NCI-H345 treated with DMSO at 0.1 percent for 48 hours (cell line): ENCODE measurements around the gene PADI2.
"Not testable (repeated sequence)": the region's sequence is repeated elsewhere in the genome, so short reads cannot be mapped to it uniquely, and the experiment has no call there.

Source experiments
- DNase-seq: peaks from one replicate; lab custom pipeline; 2025; ENCODE audit not compliant: unreplicated experiment; lab: John Stamatoyannopoulos, UW

Gene PADI2

DNA sequence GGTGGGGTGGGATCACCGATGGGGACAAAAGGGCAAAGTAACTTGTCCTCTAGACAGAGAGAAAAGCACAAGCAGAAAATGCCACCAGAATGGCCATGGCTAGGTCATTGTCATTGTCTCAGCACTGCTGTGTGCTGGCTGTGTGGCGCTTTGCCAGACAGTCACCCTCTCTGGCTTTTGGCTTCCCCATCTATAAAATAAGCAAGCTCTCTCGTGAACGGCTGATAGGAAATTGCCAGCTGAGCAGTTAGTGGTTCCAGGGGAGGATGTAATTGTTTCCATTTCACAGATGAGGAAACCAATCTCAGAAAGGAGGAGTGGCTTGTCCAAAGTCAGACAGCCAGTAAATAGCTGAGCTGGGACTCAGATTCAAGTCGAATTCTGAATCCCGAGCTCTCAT lies 32.5 kb downstream of the PADI2 start:
- no peak for DNase-seq

DNA sequence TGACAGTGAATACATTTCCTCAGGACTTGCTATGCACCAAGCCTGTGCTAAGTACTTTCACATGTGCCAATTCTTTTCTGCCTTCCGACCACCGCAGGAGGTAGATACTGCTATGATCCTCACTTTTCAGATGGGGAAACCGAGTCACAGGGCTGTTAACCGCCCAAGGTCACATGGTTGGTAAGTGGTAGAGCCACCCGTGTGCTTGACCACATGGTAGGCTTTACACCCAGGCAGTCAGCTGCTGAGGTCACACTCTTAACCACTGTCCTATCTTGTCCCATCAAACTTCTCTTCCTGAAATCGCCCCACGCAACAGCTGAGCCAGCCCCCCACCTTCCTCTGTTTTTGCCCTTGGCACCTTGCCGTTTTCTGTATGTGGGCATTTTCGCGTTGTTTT lies 34.5 kb downstream of the PADI2 start:
- no peak for DNase-seq

DNA sequence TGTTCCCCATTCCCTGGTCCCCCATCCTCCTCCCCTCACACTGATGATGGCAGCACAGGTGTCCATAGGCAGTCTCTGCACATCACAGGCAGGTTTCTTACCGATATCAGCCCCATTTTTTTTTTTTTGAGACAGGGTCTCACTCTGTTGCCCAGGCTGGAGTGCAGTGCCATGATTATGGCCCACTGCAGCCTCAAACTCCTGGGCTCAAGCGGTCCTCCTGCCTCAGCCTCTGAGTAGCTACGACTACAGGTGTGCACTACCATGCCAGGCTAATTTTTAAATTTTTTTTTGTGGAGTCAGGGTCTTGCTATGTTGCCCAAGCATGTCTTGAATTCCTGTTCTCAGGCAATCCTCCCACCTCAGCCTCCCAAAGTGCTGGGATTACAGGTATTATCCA lies 36.5 kb downstream of the PADI2 start:
- no peak for DNase-seq

GRCh38 chr1:17081439-17081838 lies 37.8 kb downstream of the PADI2 start:
- no peak for DNase-seq

DNA sequence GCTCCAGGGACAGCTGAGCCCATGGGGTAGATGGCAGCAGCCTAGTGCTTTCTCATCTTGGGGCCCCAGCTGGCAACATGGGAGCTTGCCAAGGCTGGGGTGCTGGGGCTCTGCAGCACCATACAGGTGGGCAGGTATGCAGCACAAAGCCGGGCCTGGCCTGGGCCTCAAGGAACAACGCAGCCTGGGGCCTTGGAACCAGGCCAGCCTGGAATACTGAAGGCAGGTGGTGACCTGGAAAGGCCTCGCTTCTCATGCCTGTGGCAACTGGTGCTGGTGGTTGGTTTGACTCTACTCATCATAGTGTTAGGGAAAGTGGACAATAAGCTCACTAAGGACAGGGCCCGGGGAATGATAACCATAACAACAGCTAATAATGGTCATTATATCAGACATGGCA lies 38.4 kb downstream of the PADI2 start:
- DNase-seq = no peak

- DNase-seq = no peak
Observed at GRCh38 chr1:17080085-17080759, 39.0 kb downstream of the PADI2 start.

DNA sequence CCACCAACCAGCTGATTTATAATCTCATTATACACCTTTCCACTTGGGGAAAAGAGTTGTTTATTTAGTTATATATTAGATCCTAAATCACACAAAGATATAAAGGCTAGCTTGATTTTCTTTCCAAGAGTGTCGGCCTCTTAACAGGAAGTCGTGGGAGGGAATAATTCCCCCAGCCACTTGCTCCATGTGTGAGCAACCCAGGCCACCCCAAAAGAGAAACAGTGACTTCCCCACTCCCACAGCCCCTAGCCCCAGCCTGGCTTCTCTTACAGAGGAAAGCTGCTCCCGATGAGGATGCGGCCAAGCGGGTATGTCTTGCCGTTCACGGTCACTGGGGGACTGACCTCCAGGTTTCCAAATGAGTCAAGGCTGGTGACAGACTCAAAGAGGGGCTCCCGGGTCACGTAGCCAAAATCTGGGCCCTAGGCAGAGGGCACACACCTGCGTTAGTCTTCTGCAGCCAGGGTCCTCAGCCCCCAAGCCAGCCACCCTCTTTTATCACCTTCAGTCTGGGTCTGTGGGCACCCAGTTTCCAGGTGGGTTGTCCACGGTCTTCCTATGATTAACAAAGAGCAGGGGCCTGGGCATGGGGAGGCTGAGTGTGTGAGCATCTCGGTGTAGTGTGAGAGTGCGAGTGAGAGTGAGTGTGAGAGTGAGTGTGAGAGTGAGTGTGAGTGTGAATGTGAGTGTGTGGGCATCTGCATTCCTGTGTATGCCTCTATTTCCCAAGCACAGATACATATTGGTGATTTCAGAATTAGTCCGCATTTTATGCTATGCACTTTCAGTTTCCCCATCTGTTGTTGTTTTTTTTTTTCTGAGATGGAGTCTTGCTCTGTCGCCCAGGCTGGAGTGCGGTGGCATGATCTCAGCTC lies 40.0 kb downstream of the PADI2 start:
- DNase-seq = no peak

DNA sequence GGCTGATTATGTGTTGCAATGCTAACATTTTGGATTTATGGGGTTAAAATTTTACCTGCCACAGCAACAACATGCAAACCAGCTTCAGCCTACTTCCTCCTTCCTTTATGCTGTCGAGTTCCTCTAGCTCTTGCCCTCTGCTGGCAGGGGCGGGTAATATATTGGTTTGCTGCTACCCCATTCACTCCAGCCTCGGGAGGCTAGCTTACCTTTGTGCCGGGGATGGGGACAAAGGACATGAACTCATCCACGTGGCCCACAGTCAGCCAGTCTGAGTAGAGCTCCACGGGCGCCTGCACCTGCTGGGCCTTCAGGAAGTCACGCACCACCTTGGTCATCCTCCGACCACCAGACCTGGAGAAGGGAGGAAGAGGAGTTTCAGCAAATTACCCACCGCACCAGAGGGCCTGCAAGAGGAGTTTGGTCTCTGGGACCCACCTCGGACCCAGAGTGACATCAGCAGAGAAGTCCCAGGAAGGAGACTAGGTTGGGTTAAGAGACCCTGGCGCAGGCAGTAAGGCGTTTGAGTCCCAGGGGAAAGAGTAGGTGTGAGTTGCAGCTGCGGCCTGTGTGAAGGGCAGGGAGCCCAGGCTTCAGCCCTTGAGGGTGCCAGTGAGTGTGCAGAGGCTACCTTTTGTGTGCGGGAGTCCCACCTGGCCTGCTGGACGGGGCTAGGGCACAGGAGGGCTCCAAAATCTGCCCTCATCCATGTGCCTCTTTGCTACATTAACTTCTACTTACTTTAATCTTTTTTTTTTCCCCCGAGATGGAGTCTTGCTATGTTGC lies 43.6 kb downstream of the PADI2 start:
- no peak for DNase-seq

DNA sequence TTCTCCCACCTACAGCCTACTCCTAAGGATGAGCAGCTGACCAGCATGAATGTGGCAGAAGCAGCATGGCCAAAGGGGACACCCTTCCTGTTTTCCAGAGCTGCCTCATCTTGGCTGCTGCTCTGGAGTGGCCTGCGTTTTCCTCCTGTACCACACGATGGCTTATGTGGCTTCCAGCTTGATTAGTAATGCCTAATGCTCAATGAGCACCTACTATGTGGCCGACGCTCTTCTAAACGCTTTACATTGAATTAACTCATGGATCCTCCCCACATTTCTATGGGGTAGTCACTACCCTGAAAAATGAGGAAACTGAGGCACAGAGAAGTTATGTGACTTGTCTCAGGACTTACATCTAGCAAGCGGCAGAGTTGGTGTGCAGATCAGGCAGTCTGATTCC lies 47.5 kb downstream of the PADI2 start:
- no peak for DNase-seq

DNA sequence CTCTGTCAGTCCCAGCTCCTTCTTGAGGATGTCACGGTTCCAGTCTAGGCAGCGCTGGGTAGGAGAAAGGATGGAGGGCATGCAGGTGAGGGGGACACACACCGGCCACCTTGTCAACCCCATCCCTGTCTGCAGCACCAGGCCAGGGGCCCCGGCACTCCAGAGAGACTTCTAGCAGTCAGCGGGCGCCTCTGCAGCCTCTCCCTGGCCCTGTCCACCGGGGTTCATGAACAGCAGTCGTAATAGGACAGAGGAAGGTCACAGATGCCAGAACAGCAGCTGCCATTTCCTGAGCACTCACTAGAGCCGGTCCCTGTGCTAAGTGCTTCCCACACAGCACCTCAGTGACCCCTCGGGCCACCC lies 49.1 kb downstream of the PADI2 start:
- no peak for DNase-seq

DNA sequence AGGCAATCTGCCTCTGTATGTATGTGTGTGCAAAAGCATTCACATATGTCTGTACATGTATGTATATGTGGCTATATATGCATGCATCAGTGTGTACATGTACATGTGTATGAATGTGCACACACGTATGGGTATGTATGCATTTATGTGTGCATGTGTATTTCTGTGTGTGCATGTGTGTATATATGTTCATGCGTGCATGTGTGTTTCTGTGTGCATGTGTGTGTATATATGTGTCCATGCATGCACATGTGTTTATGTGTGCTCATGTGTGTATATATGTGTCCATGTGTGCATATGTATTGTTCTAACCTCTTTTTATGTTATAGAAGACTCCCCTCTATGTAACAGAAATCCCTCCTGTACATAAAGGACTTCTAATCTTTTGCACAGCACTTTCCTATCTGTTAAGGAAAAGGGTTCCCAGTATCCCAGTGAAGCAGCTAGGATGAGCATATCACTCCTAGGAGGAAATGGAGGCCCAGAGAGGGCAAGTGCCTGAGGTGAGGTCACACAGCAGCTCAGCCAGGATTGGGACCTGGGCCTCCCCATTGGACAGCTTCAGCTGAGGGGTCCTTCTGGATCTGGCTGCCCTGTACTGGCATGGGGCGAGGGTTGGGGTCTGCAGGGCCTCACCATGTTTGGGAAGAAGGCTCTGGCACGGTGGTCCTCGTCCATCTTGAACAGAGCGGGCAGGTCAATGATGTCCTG lies 49.6 kb downstream of the PADI2 start:
- no peak for DNase-seq

GRCh38 chr1:17068789-17069188 lies 50.5 kb downstream of the PADI2 start:
- DNase-seq = no peak

DNA sequence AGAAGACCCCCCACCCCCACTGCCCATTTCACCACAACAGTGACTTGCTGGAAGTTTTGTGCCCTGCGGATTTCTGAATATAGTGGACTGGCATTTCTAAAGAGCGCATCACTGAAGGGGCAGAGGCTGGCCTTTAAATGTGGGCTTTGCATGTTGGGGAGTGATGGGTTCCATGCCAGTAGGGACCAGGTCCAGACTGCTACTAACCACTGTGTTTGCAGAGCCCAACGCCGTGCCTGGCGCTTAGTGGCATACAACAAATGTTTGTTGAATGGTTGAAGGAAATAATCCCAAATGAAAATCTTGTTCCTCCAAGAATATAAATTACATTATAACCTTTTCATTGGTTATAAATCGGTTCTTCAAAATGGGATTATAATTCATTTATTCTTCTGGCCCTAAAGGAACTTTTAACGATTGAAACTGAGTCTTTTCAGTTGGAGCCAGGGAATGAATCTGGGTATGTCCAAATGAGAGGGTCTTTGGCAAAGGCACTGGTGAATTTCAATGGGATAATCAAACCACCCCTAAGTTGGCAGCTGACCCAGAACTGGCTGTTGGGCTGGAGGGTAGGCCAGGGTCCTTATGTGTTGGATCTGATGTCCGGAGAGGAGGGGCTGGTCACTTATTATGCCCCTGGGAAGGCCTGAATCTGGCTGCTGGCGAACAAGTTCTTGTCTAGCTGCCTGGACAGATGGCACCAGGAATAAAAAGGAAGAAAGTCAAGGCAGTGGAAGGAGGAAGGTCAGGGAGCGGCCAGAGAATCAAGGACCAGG lies 51.6 kb downstream of the PADI2 start:
- no peak for DNase-seq

- no peak for DNase-seq
Observed at GRCh38 chr1:17067069-17067426, 52.2 kb downstream of the PADI2 start.

- no peak for DNase-seq
Observed at GRCh38 chr1:17066361-17067068, 52.7 kb downstream of the PADI2 start.

DNA sequence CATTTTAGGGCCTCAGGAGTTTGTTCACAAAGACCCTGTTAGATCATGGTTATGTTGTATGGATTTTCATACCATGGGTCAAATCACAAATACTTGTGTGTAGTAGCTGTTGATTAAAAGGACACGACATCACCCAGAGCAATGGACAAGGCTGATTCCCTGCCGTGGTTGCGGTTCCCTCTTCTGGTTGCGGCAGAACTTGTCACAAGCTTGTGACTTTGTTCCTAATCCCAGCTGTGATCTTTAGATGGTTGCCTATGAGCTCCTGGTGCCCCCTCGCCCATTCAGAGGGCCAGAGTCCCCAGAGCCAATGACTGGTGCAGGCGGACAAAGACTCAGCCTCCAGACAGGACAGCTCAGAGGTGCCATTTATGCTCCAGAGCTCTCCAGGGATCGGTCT lies 53.6 kb downstream of the PADI2 start:
- DNase-seq = no peak

GRCh38 chr1:17062751-17063150 lies 56.5 kb downstream of the PADI2 start:
- not testable (repeated sequence) for DNase-seq

DNA sequence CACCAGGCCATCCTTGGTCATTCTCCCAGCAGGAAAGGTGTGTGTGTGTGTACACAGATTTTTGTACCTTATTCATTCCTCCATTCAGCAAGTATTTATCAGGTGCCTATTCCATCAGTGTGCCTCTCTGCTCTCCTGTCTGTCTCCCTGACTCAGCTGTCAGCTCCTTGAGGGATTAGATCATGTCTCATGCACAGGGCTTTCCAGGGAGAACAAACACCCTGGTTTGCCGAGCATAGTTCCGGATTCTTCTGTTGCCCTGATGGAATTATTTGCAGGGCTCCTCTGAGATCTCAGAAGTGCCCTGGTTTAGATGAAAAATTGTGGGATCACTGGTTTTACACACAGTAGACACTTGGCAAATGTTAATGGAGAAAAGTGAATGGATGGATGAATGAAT lies 57.4 kb downstream of the PADI2 start:
- no peak for DNase-seq

DNA sequence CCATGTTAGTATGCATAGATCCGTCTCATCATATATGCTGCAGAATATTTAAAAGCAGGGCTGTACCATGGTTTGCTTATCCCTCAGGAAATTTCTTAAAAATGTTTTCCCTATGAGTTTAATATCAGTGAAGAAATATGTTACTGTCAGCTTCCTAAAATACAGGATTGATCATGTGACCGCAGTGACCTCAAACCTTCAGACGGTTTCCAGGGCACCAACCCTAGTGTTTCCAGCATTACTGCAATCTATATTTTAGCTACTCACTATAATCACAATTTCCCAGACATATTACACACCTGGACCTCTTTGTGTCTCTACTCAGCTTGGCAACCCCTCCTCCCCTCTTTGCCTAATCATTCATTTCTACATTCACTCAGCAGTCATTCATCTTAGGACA lies 57.8 kb downstream of the PADI2 start:
- no peak for DNase-seq

DNA sequence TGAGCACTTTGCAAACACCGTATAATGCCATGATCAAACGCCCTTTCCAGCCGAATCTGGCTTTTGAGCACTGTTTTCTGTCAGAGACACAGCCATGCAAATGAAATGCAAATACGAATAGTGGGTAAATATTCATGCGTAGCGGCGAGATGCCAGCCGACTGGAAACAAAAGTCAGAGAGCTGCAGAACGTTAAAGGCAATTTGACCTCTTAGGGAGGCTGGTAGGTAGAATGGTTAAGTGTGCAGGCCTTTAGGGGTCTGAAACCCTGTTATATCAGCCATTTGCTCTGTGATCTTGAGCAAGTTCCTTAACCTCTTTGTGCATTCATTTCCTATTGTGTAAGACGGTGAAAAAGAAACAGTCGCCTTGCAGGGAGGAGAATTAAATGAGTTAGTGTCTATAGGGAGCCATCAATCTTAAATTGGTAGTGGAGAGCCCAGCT lies 58.9 kb downstream of the PADI2 start:
- DNase-seq = no peak
